ENCODE measurements around the gene TLE2. TPM values are rescaled to one million over a fixed set of nuclear protein-coding genes. Genes with fewer than 3 reads are reported as not detected.

Gene TLE2
- total RNA-seq: 101 to 103 TPM (median 101 TPM) in 3 replicates

DNA sequence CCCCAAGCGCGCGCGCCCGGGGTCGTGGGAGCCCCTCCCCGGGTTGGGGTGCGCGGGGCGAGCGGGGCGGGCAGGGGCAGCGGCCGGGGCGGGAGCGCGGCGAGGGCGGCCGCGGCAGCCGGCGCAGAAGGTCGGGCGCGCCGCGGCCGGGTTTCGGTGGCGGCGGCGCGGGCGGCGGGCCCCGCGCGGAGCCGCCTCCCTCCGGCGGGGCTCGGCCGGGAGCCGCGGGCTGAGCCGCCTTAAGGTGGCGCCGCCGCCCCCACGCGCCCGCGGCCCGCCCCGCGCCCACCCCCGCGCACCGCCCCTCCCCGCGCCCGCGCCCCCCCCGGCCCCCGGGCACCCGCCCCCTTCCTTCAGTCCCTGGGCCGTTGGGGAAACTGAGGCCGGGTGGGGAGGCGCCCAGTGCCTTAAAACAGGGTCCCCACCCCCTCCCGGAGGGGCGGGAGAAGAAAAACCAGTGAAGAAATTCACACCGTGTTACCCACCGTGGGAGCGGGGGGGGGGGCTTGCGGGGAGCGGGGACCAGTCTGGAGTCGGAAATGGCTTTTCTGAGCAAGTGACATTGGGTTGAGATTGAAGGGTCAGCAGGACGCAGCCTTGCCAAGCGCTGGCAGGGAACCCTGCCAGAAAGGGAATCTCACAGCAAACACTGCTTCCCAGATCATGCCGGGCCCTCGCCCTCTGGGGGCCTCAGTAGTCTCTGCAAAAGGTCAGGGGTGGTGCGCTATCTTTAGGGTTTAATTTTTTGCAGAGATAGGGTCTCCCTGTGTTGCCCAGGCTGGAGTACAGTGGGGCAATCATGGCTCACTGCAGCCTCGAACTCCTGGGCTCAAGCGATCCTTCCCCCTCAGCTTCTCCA lies at the start of gene TLE2:
TLE2 (minus strand) TSS at position 216 of the 859 bp plus-strand sequence. CDS start 376 bp downstream, outside the sequence.
- DNase-seq (ENCODE audit: low spot score in 2 of 2, unreplicated experiment in 2 of 2): no peak

GRCh38 chr19:3075605-3076431 lies 46.7 kb upstream of the TLE2 start:
- H3K27ac Mint-ChIP-seq: no peak overlapping the region
- peak; percentile 95 for TF ChIP-seq CTCF (IDR thresholded peaks at IDR 0.05; ENCODE audit: unreplicated experiment)
- peak overlapping the region; percentile 45 for H3K4me3 Mint-ChIP-seq
- H3K27me3 Mint-ChIP-seq (ENCODE audit: low read depth): peaks cover 8% of the 10 kb centered on the region
- H3K9me3 Mint-ChIP-seq: no peaks in the 10 kb centered on the region
- peaks cover 8% of the 10 kb centered on the region for H3K4me1 Mint-ChIP-seq
- H3K36me3 Mint-ChIP-seq: no peaks in the 10 kb centered on the region
- peak in 1 of 2 experiments; percentile 84 for DNase-seq (ENCODE audit: low spot score in 2 of 2, unreplicated experiment in 2 of 2)

More for the DNA sequence above, at the start of gene TLE2:
- H3K4me1 Mint-ChIP-seq: peaks cover 26% of the 10 kb centered on the region
- peak within 1 kb of the TSS; percentile 72 for H3K4me3 Mint-ChIP-seq
- TF ChIP-seq CTCF (IDR thresholded peaks at IDR 0.05; ENCODE audit: unreplicated experiment): no peak
- peaks cover 40% of the 10 kb centered on the region for H3K27me3 Mint-ChIP-seq (ENCODE audit: low read depth)
- H3K9me3 Mint-ChIP-seq: no peaks in the 10 kb centered on the region
- H3K36me3 Mint-ChIP-seq: peaks cover 5% of the 10 kb centered on the region
- peak within 1 kb of the TSS; percentile 41 for H3K27ac Mint-ChIP-seq

DNA sequence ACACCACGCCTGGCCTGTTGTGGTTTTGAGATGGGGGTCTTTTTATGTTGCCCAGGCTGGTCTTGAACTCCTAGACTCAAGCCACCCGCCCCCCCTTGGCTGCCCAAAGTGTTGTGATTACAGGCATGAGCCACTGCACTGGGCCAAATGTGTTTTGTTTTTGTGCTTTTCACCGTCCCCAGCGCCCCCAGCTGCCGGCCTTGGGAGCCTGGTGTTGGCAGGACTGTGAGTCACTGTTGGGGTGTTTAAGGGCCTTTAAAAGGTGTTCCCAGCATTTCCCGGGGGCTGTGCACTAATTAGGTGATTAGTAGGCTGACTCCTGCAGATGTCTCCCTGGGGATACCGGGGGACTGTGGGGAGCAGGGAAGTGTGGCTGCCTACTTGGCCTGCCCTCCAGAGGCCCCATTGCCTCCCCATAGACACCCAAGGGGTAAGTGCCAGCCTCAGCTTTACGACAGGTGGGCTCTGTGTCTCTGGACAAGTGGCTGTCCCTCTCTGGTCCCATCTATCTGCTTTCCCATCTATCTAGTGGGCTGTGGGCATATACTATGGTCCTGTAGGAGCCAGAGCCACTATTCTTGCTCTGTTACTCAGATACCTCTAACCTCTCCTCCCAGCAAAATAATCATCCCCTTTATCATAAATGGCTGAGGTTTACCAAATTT lies 45.0 kb upstream of the TLE2 start:
- no peak for TF ChIP-seq CTCF (IDR thresholded peaks at IDR 0.05; ENCODE audit: unreplicated experiment)
- Mint-ChIP-seq H3K27ac (no peak overlapping the region), H3K27me3 (ENCODE audit: low read depth) (peaks cover 8% of the 10 kb centered on the region), H3K4me1 (peaks cover 8% of the 10 kb centered on the region), H3K9me3 (no peaks in the 10 kb centered on the region), H3K4me3 (no peak overlapping the region), H3K36me3 (no peaks in the 10 kb centered on the region)
- no peak for DNase-seq (ENCODE audit: low spot score in 2 of 2, unreplicated experiment in 2 of 2)

DNA sequence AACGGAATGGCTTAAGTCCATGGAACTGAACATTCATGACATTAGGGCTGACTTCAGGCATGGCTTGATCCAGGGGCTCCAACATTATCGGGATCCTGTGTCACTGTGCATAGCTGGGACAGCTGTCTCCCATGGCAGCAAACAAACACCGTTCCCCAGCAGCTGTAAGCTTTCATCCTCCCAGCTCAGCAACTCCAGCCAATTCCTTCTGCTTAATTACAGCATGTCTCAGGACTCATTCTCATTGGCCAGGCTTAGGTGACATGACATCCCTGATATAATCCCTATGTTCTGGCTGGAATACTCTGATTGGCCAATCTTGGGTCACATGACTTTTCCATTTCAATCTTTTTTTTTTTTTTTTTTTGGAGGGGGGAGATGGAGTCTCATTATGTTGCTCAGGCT lies 44.1 kb upstream of the TLE2 start:
- H3K27me3 Mint-ChIP-seq (ENCODE audit: low read depth): peaks cover 7% of the 10 kb centered on the region
- DNase-seq (ENCODE audit: low spot score in 2 of 2, unreplicated experiment in 2 of 2): no peak
- no peak for TF ChIP-seq CTCF (IDR thresholded peaks at IDR 0.05; ENCODE audit: unreplicated experiment)
- H3K36me3 Mint-ChIP-seq: no peaks in the 10 kb centered on the region
- H3K4me3 Mint-ChIP-seq: no peak overlapping the region
- H3K9me3 Mint-ChIP-seq: no peaks in the 10 kb centered on the region
- no peak overlapping the region for H3K27ac Mint-ChIP-seq
- H3K4me1 Mint-ChIP-seq: peaks cover 10% of the 10 kb centered on the region

- Mint-ChIP-seq H3K4me3 (no peak overlapping the region), H3K36me3 (no peaks in the 10 kb centered on the region), H3K9me3 (no peaks in the 10 kb centered on the region), H3K27me3 (ENCODE audit: low read depth) (peaks cover 5% of the 10 kb centered on the region), H3K4me1 (peaks cover 17% of the 10 kb centered on the region), H3K27ac (peak overlapping the region; percentile 67)
- no peak for DNase-seq (ENCODE audit: low spot score in 2 of 2, unreplicated experiment in 2 of 2)
- no peak for TF ChIP-seq CTCF (IDR thresholded peaks at IDR 0.05; ENCODE audit: unreplicated experiment)
These were observed 42.7 kb upstream of the TLE2 start for GRCh38 chr19:3071768-3072167.
